GM12878 (cell line): ENCODE results near the gene CACNA1H. TPM values are rescaled to one million over a fixed set of nuclear protein-coding genes. Genes with fewer than 3 reads are reported as not detected.
A peak's percentile ranks its signal among the peaks of the same experiment; 100 is the strongest.
"Not testable (repeated sequence)": the region's sequence is repeated elsewhere in the genome, so short reads cannot be mapped to it uniquely, and the experiment has no call there.

Experiments
- ATAC-seq: fragments of 200-7000 bp; cut with Tn5 transposase; 3 replicates; pipeline ENCODE4 v1.9.1; 2020; ENCODE audit warnings: mild to moderate bottlenecking, moderate library complexity
- BruUV-seq: library from RNA; stranded (reverse); fragments of 400-500 nt; replicated peaks from 2 replicates; lab custom pipeline; 2021; lab: Mats Ljungman, UMichigan
- CTCF ChIA-PET: fragments of 300-600 bp; sonication (Branson Sonifier 250); formaldehyde crosslinking; extraction: SDS; loops from one replicate; lab custom pipeline; 2021; ENCODE audit warnings: inconsistent platforms; lab: Yijun Ruan, JAX
- POLR2A ChIA-PET: fragments of 350-600 bp; formaldehyde crosslinking; extraction: SDS; loops from one replicate; lab custom pipeline; 2021; ENCODE audit warnings: inconsistent platforms; lab: Charles Lee
- RAD21 ChIA-PET: fragments of 300-600 bp; sonication (Branson Sonifier 250); formaldehyde crosslinking; loops from one replicate; lab custom pipeline; 2023; ENCODE audit warnings: antibody characterized with exemption; ENCODE audit not compliant: unreplicated experiment; lab: Charles Lee
- SMC1A ChIA-PET: fragments of 300-600 bp; sonication (Branson Sonifier 250); formaldehyde crosslinking; loops from one replicate; lab custom pipeline; 2023; ENCODE audit not compliant: unreplicated experiment, uncharacterized antibody; lab: Charles Lee
- DNase-seq: peaks from one replicate; pipeline ENCODE4 v3.0.0-alpha.2; 2011; ENCODE audit warnings: low read depth, low spot score
- FAIRE-seq: peaks from 3 replicates; lab custom pipeline; 2011; peaks lifted over from hg19 to GRCh38; lab: Jason Lieb, UNC
- H2AFZ ChIP-seq: 2 replicates; pipeline ENCODE4 v1.6.0; 2011; ENCODE audit warnings: low read depth, low read length, control low read depth; ENCODE audit not compliant: control insufficient read depth
- H3K27ac ChIP-seq: 2 replicates; pipeline ENCODE4 v1.5.1; 2011; ENCODE audit warnings: control low read depth; ENCODE audit not compliant: control insufficient read depth, insufficient read depth
- H3K27me3 ChIP-seq, 2 experiments: replicated peaks in 1 of 2; 2 replicates each; pipeline versions ENCODE4 v1.6.0 to v1.6.1; 2011; ENCODE audit warnings: low read length in 1 of 2; ENCODE audit not compliant: control insufficient read depth in 2 of 2, insufficient read depth in 2 of 2
- H3K36me3 ChIP-seq, 2 experiments: 2 replicates each; pipeline ENCODE4 v1.5.1; 2011; ENCODE audit warnings: low read length in 1 of 2; ENCODE audit not compliant: control insufficient read depth in 2 of 2, insufficient read depth in 2 of 2
- H3K4me1 ChIP-seq: 2 replicates; pipeline ENCODE4 v1.6.1; 2011; ENCODE audit warnings: mild to moderate bottlenecking, low read length, moderate library complexity, mixed read lengths; ENCODE audit not compliant: control insufficient read depth, insufficient read depth
- H3K4me2 ChIP-seq: 2 replicates; pipeline ENCODE4 v1.6.0; 2011; ENCODE audit warnings: control low read depth; ENCODE audit not compliant: control insufficient read depth, insufficient read depth
- H3K4me3 ChIP-seq: fragments of 200-600 bp; sonication (generic); 2 replicates; pipeline ENCODE4 v1.5.1; 2016
- H3K79me2 ChIP-seq: 2 replicates; pipeline ENCODE4 v1.6.0; 2011; ENCODE audit warnings: low read length; ENCODE audit not compliant: control insufficient read depth, insufficient read depth
- H3K9ac ChIP-seq: 2 replicates; pipeline ENCODE4 v1.8.0; 2011; ENCODE audit warnings: low read length, control low read depth, mixed read lengths; ENCODE audit not compliant: control insufficient read depth, insufficient read depth
- H3K9me3 ChIP-seq: replicated peaks from 3 replicates; pipeline ENCODE4 v1.5.1; 2011; ENCODE audit warnings: mild to moderate bottlenecking, low read length; ENCODE audit not compliant: control insufficient read depth, insufficient read depth
- H4K20me1 ChIP-seq: 2 replicates; pipeline ENCODE4 v1.6.0; 2011; ENCODE audit not compliant: control insufficient read depth, insufficient read depth
- WGBS: methylation state at CpG from one replicate; pipeline ENCODE4 v1.1.6; 2016; ENCODE audit warnings: low lambda C conversion rate; ENCODE audit not compliant: insufficient replicate concordance, insufficient coverage; ENCODE audit errors: missing lambda C conversion rate; 5-methylcytosine and 5-hydroxymethylcytosine counted together
- in situ Hi-C: fragments of 300-500 bp; cut with MboI; formaldehyde crosslinking; loops from 9 replicates; pipeline ENCODE4 v1.14.3; 2018; ENCODE audit warnings: mixed read lengths
- intact Hi-C: fragments of 100-400 bp; cut with micrococcal nuclease; formaldehyde crosslinking; loops from one replicate; pipeline ENCODE4 v1.14.2; 2022; ENCODE audit not compliant: unreplicated experiment
- polyA plus RNA-seq, 11 experiments: library from polyadenylated mRNA; depleted of rRNA in 4 of 11; unstranded in 6 of 11; stranded (reverse) in 5 of 11; fragments of >200 nt; fragmentation: Nextera tagmentation in 4 of 11; fragmentation: Illumina TruSeq in 1 of 11; extraction: Ambion mirVana in 4 of 11; extraction: Trizol in 1 of 11; gene quantifications; 1 replicate in 1 of 11; 2 replicates in 10 of 11; pipeline versions ENCODE4 v1.2.1 to v1.2.3, GENCODE V29; 2011 to 2016; ENCODE audit warnings: inconsistent platforms in 2 of 11, missing spikeins in 2 of 11, low read depth in 1 of 11
- total RNA-seq, 4 experiments: library from RNA; depleted of rRNA in 3 of 4; stranded (reverse); fragments of >200 nt in 3 of 4; fragmentation: Illumina TruSeq in 1 of 4; extraction: Trizol in 1 of 4; gene quantifications; 2 replicates each; pipeline versions ENCODE4 v1.2.1 to v1.2.3, GENCODE V29; 2013 to 2021

The CACNA1H gene
- total and polyA plus RNA-seq, 10 of the 15 experiments (the other 5 are each of a cell fraction or from before 2014, with no cell fraction given) = 0.03 to 0.54 TPM; not detected in 8

DNA sequence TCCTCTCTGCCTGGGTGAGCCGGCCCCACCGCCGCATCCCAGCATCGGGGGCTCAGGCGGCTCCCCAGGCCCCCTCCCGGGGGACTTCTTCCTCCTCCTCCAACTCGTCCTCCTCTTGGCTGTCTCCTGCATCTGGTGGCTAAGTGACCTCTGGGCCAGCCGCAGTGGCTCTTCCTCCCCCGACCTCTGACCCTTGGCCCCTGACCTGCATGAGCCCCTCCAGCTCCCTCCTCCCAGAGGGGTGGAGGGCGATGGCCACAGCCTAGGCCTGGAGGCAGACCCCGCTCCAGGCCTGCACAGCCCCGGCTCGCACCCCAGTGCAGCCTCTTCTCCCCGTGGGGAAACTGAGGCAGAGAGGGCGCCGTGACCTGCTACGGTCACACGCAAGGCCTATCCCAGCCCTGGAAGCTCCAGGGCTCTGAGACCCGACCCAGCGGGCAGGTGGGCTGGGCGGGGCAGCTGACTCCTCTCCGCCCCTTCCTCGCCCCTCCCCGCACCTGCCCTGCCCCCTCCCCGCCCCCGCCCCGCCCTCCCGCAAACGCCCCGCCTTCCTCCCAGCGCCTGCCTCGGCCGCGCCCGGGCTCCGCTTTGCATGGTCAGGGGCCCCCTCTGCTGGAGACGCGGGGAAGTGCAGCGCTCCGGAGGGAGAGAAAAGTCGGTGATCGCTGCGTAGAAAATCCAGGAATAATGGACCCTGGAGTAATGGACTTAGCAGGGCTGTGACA is 96.3 kb downstream of the CACNA1H start:
- SMC1A ChIA-PET, H2AFZ ChIP-seq, FAIRE-seq, DNase-seq, H3K27me3 ChIP-seq, in situ Hi-C loops, CTCF ChIA-PET, H3K9me3 ChIP-seq, H3K4me1 ChIP-seq, H3K79me2 ChIP-seq, H3K9ac ChIP-seq, RAD21 ChIA-PET, H4K20me1 ChIP-seq, POLR2A ChIA-PET, H3K27ac ChIP-seq, H3K36me3 ChIP-seq, BruUV-seq, H3K4me2 ChIP-seq, H3K4me3 ChIP-seq, intact Hi-C loops: not testable (repeated sequence)
- WGBS = 80% methylated on average over 2 of the region's 43 CpGs
- ATAC-seq = peak; percentile 77

GRCh38 chr16:1253701-1254364 is 100.9 kb downstream of the CACNA1H start:
- CTCF ChIA-PET = not testable (repeated sequence)

DNA sequence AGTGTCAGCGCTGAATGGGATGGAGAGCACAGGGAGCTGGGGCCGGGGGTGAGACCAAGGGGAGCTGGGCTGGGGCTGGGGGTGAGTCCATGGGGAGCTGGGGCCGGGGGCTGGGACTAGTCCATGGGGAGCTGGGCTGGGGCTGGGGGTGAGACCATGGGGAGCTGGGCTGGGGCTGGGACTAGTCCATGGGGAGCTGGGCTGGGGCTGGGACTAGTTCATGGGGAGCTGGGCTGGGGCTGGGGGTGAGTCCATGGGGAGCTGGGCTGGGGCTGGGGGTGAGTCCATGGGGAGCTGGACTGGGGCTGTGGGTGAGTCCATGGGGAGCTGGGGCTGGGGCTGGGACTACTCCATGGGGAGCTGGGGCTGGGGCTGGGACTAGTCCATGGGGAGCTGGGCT is 101.9 kb downstream of the CACNA1H start:
- POLR2A ChIA-PET, H3K27ac ChIP-seq, RAD21 ChIA-PET, H3K4me2 ChIP-seq, H3K9ac ChIP-seq, CTCF ChIA-PET, H4K20me1 ChIP-seq, in situ Hi-C loops, H3K4me3 ChIP-seq, H3K79me2 ChIP-seq, H2AFZ ChIP-seq, DNase-seq, BruUV-seq, SMC1A ChIA-PET, FAIRE-seq, H3K36me3 ChIP-seq, H3K27me3 ChIP-seq, intact Hi-C loops, ATAC-seq, H3K9me3 ChIP-seq, H3K4me1 ChIP-seq: not testable (repeated sequence)
- WGBS = 40% methylated on average over 1 of the region's 3 CpGs

More at GRCh38 chr16:1253701-1254364, 100.9 kb downstream of the CACNA1H start:
- H3K36me3 ChIP-seq, H3K9ac ChIP-seq, H3K79me2 ChIP-seq, H4K20me1 ChIP-seq, SMC1A ChIA-PET, H3K4me1 ChIP-seq, H2AFZ ChIP-seq, FAIRE-seq, H3K27me3 ChIP-seq, H3K27ac ChIP-seq, POLR2A ChIA-PET, H3K4me2 ChIP-seq, RAD21 ChIA-PET, DNase-seq, H3K9me3 ChIP-seq, in situ Hi-C loops, intact Hi-C loops, BruUV-seq, H3K4me3 ChIP-seq: not testable (repeated sequence)
- no CpG with 5 or more reads among the region's 47 CpGs for WGBS
- peak; percentile 44; the same call in 1 of the 3 replicates for ATAC-seq
